NT2/D1 (cell line): ENCODE data around the gene LTB4R2.

ENCODE experiments used
- YY1 ChIP-seq: IDR thresholded peaks from 2 replicates; pipeline ENCODE4 v1.6.1; 2011; ENCODE audit not compliant: insufficient read length, insufficient read depth
- ZNF274 ChIP-seq: IDR thresholded peaks from 2 replicates; pipeline ENCODE4 v1.6.1; 2011; ENCODE audit warnings: mild to moderate bottlenecking, low read depth, low read length

- no peak for TF ChIP-seq YY1
- TF ChIP-seq ZNF274, result no peak
Measured at GRCh38 chr14:24269910-24270536, 39.9 kb upstream of the LTB4R2 start.
